ENCODE data around the gene FAM114A2.

Gene FAM114A2

GRCh38 chr5:153999995-154000394, 38.7 kb downstream of the FAM114A2 start:
- in situ Hi-C loops (cut with MboI; ENCODE audit: low pct_unique_long_range_greater_than_20kb, low sequenced_read_pairs, unreplicated experiment): no loop called here
- TF ChIP-seq, protein P1, sequence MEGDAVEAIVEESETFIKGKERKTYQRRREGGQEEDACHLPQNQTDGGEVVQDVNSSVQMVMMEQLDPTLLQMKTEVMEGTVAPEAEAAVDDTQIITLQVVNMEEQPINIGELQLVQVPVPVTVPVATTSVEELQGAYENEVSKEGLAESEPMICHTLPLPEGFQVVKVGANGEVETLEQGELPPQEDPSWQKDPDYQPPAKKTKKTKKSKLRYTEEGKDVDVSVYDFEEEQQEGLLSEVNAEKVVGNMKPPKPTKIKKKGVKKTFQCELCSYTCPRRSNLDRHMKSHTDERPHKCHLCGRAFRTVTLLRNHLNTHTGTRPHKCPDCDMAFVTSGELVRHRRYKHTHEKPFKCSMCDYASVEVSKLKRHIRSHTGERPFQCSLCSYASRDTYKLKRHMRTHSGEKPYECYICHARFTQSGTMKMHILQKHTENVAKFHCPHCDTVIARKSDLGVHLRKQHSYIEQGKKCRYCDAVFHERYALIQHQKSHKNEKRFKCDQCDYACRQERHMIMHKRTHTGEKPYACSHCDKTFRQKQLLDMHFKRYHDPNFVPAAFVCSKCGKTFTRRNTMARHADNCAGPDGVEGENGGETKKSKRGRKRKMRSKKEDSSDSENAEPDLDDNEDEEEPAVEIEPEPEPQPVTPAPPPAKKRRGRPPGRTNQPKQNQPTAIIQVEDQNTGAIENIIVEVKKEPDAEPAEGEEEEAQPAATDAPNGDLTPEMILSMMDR (IDR thresholded peaks at IDR 0.05; ENCODE audit: extremely low read depth, insufficient read depth, missing control alignments): no peak
- DNase-seq (ENCODE audit: low spot score): no peak

GRCh38 chr5:153998768-153999167, 39.9 kb downstream of the FAM114A2 start:
- TF ChIP-seq, protein P1 (IDR thresholded peaks at IDR 0.05; ENCODE audit: extremely low read depth, insufficient read depth, missing control alignments): no peak
- no peak for DNase-seq (ENCODE audit: low spot score)
- in situ Hi-C loops (cut with MboI; ENCODE audit: low pct_unique_long_range_greater_than_20kb, low sequenced_read_pairs, unreplicated experiment): no loop called here

DNA sequence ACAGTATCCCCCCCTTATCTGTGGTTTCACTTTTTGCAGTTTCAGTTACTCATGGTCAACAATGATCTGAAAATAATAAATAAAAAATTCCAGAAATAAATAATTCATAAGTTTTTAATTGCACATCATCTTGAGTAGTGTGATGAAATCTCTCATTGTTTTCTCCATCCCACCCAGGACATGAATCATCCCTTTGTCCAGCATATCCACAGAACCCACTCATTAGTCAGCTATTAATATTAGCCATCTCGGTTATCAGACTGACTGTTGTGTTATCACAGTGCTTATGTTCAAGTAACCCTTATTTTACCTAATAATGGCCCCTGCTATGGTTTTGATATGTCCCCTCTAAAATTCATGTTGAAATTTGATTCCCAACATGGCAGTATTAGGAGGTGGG, 40.7 kb downstream of the FAM114A2 start:
- in situ Hi-C loops (cut with MboI; ENCODE audit: low pct_unique_long_range_greater_than_20kb, low sequenced_read_pairs, unreplicated experiment): no loop called here

GRCh38 chr5:153991168-153991567, 47.5 kb downstream of the FAM114A2 start:
- no peak for DNase-seq (ENCODE audit: low spot score)
- in situ Hi-C loops (cut with MboI; ENCODE audit: low pct_unique_long_range_greater_than_20kb, low sequenced_read_pairs, unreplicated experiment): no loop called here
- TF ChIP-seq, protein P1 (IDR thresholded peaks at IDR 0.05; ENCODE audit: extremely low read depth, insufficient read depth, missing control alignments): no peak

More for the DNA sequence above, 40.7 kb downstream of the FAM114A2 start:
- TF ChIP-seq, protein P1 (IDR thresholded peaks at IDR 0.05; ENCODE audit: extremely low read depth, insufficient read depth, missing control alignments): no peak
- no peak for DNase-seq (ENCODE audit: low spot score)

GRCh38 chr5:153988510-153988909, 50.2 kb downstream of the FAM114A2 start:
- DNase-seq (ENCODE audit: low spot score): no peak
- TF ChIP-seq, protein P1 (IDR thresholded peaks at IDR 0.05; ENCODE audit: extremely low read depth, insufficient read depth, missing control alignments): no peak
- in situ Hi-C loops (cut with MboI; ENCODE audit: low pct_unique_long_range_greater_than_20kb, low sequenced_read_pairs, unreplicated experiment): no loop called here

- in situ Hi-C loops (cut with MboI; ENCODE audit: low pct_unique_long_range_greater_than_20kb, low sequenced_read_pairs, unreplicated experiment): no loop called here
- DNase-seq (ENCODE audit: low spot score): no peak
- TF ChIP-seq, protein P1 (IDR thresholded peaks at IDR 0.05; ENCODE audit: extremely low read depth, insufficient read depth, missing control alignments): no peak
Observed at GRCh38 chr5:153987301-153987700, 51.4 kb downstream of the FAM114A2 start.

DNA sequence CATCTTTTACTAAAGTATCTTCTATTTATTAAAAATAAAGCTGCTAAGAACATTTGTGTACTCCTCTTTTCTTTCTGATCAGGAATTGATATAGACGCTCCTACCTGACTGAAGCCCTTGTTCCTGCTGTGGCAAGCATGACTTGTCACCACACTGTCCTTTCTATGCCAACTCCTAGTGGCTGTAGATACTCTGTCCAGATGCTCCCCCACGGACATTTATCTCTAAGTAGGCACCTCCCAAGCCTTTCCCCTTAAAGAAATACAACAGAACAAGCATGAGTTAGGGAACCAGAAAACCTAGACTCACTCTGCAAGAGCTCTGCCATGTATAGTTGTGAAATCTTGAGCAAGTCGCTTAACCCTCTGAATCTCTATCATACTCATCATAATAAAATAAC, 53.2 kb downstream of the FAM114A2 start:
- in situ Hi-C loops (cut with MboI; ENCODE audit: low pct_unique_long_range_greater_than_20kb, low sequenced_read_pairs, unreplicated experiment): no loop called here
- no peak for DNase-seq (ENCODE audit: low spot score)
- TF ChIP-seq, protein P1 (IDR thresholded peaks at IDR 0.05; ENCODE audit: extremely low read depth, insufficient read depth, missing control alignments): no peak

All from GM13977 (cell line).